Left hindlimb (tissue), 1 donor: ENCODE results near the gene TSPAN2.

Experiments used
- DNase-seq: peaks from one replicate; pipeline ENCODE4 v3.0.0-alpha.2; 2018

The TSPAN2 gene

GRCh38 chr1:115089420-115090185 is at the start of gene TSPAN2:
Gene TSPAN2, minus strand, starts transcription at chr1:115089503. Its CDS starts 71 bp downstream, at chr1:115089432.
- peak; percentile 56 for DNase-seq

DNA sequence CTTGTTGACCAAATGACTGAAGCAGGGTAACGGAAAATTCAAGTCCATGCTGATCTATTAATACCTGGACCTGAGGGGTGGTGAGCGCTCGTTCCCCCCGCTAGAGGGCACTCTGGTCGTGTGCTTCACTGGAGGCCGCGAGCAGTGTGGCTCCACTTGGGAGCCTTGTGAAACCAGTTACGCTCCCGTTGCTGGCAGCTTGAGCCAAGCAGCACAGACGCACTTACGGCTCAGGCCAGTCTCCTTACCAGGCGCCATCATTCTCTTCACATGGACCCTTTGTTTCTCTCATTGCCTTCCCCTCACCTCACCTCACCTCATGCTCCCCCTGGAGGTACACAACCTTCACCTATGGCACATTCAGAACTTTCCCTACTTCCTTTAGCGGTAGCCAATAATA is 49.7 kb upstream of the TSPAN2 start:
- DNase-seq, result peak; percentile 88

GRCh38 chr1:115138271-115138670 is 49.0 kb upstream of the TSPAN2 start:
- no peak for DNase-seq

DNA sequence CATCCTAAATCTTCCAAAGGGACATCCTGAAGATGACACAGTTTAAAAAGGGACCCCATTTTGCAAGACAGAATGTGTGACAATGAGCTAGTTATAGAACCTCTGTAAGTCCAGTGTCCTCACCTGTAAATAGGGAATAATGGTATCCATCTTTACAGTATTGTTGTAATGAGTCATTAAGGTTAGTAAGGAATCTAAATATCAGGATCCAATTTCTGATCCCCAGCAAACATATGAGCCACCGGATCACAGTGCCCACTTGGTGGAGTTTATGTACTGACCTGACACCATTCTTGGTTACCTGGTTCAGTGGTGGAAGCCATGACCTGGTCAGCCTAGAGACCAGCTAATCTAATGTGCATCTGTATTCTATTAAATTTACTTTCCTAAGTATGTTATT is 47.9 kb upstream of the TSPAN2 start:
- no peak for DNase-seq

DNA sequence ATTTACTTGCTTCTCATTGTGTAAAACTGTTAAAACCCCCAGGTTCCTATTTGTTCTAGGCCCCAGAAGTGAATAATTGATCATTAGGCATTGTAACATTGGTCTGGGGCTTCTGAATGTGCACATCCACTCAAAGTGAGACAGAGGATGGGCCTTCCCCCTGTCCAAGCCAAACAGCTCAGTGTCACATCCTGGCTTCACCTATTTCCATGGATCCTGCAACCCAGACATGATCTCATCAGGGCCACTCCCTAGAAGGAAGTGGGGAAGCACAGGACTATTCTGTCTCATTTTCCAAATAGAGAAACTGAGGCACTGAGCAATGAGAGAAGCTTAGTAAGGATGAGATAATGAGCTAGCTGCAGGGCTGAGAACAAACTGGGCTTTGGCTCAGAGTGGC is 47.4 kb upstream of the TSPAN2 start:
- no peak for DNase-seq

- no peak for DNase-seq
Measured at GRCh38 chr1:115136106-115136505, 46.8 kb upstream of the TSPAN2 start.

DNA sequence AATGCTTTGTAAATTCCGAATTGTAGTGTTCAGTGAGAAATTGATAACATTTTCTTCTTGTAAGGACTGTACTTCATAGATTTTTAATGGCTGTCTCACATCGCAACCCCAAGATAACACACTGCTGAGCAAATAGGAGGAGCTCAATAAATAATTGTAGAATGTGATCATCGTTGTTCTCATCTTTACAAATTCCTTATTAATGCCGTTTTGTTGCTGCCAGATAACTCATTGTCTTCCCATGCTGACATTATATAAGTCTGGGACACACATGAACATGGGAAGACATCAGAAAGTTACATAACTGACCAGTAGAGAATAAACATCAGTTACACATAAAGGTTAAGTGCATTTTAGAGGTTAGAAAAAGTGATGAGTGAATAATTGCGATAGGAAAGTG is 46.4 kb upstream of the TSPAN2 start:
- no peak for DNase-seq

- DNase-seq, result no peak
Measured at GRCh38 chr1:115134850-115135480, 45.7 kb upstream of the TSPAN2 start.

- DNase-seq, result no peak
Measured at GRCh38 chr1:115134231-115134630, 44.9 kb upstream of the TSPAN2 start.

DNA sequence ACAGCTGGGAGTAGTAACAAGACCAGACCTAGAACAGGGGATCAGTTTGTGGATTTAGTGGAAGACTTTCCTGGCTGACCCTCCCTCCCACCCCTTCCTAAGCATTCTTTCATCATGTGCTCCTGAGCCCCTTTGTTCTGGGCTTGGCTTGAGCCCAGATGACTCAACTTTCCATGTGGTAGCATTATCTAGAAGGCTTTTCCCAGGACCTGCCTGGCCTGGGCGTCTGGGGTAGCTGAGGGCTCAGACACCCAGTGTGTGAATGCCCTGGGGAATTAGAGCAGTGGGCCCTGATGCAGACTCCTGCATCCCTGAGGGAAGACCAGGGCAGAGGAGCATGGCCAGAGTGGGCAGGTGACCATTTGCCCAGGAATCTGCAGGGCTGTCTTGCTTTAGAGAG is 44.1 kb upstream of the TSPAN2 start:
- DNase-seq, result no peak

GRCh38 chr1:115130786-115131185 is 41.5 kb upstream of the TSPAN2 start:
- no peak for DNase-seq

DNA sequence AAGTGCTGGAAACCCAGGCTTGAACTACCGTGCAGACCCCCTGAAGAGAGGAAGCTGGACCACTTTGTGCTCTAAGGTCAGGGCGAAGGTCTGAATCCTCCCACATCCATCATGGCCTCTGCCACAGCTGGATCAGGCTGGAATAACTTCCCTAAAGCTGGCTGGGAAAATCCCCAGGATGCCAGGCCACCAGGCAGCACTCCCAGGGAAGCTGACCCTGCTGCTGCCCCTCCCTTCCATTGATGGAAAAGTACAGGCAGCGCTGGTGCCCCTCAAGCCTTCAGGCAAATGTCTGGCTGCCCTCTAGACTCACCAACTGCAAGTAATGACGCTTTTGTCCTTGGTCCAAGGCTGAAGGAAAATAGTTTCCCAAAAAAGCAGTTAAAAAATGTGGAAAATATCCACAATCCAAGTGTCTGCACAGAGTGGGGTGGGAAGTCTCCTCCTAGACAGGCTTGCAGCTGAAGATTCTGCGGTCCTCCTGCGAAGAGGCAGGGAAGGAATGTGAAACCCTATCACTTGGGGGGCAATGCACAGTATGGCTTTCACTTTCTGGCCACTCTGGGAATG is 39.9 kb upstream of the TSPAN2 start:
- no peak for DNase-seq

- no peak for DNase-seq
Measured at GRCh38 chr1:115127539-115127938, 38.2 kb upstream of the TSPAN2 start.

- no peak for DNase-seq
Measured at GRCh38 chr1:115126516-115126915, 37.2 kb upstream of the TSPAN2 start.

GRCh38 chr1:115123116-115123515 is 33.8 kb upstream of the TSPAN2 start:
- DNase-seq, result no peak

DNA sequence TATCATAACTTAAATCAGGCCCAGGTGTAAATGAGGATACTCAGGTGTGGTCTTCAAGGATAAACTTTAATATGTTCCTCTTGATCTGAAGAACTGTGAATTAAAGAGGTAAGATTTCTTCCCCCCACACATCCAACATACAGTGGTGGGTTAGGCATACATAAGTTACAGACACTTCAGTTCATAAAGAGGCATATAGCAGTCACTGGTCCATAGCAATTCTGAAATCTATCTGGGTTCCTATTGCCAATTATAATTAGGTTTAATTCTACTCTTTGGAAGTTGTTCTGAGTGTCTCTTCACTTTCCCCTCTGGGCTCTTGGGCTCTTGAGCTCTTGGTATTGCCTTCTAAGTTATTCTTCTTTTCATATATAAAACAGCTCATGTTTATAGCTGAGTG is 32.5 kb upstream of the TSPAN2 start:
- no peak for DNase-seq

DNA sequence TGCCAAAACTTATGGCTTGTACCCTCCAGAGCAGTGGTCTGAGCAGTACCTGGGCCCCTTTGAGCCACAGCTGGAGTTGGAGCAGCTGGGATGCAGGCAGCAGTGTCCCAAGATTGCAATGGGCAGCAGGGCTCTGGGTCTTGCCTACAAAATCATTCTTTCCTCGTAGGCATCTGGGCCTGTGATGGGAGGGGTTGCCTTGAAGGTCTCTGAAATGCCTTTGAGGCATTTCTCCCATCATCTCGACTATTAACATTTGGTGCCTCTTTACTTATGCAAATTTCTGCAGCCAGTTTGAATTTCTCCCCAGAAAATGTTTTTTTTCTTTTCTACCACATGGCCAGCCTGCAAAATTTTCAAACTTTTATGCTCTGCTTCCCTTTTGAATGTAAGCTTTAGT is 31.0 kb upstream of the TSPAN2 start:
- no peak for DNase-seq

DNA sequence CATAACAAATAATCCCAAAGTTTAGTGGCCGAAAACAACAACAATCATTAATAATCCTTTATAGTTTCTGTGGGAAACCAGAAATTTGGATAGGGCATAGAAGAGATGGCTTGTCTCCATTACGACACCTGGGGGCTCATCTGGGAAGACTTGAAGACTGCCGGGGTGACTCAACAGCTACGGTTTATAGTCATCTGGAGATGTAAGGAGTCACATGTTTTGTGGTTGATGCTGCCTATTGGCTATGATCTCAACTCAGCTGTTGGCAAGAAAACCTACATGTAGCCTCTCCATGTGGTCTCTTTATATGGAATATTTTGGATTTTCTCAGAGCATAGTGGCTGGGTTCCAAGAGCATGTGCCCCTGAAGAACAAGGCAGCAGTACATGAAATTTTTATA is 29.3 kb upstream of the TSPAN2 start:
- DNase-seq, result no peak

DNA sequence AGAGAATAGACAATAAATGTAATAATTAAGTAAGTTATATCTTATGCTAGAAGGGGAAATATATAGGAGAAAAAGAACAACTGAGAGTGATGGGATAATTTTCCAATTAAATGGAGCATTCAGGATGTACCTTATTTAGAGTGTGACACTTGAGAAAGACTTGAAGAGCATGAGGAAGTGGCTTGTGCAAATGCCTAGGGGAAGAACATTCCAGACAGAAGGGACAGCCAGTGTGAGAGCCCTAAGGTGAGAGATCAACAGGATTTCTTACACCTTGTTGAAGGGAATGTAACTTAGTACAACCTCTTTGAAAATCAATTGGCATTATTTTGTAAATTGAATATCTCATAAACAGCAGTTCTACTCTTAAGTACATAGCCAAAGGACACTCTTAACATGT is 28.8 kb upstream of the TSPAN2 start:
- DNase-seq, result no peak

- DNase-seq, result no peak
Measured at GRCh38 chr1:115117298-115117697, 28.0 kb upstream of the TSPAN2 start.

GRCh38 chr1:115116512-115116911 is 27.2 kb upstream of the TSPAN2 start:
- no peak for DNase-seq

GRCh38 chr1:115115521-115116161 is 26.3 kb upstream of the TSPAN2 start:
- no peak for DNase-seq

GRCh38 chr1:115114308-115114707 is 25.0 kb upstream of the TSPAN2 start:
- no peak for DNase-seq

DNA sequence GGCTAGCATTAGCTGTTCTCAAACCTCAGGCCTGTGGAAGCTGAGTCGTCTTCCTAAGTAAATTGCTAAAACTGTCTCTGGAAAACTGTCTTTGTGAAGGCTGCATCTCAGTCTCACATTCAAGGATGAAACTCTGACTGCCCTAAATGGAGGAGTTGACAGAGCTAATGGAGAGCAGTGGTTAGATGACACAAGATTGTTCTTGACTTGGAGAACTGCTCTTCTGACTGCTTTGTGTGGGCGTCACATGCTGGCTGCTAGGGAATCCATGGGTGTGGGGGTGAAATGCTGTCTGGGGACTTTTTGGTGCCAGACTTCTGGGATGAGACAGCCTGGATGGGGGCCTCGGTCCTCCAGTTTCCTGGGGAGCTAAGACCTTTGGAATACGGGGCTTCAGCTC is 24.5 kb upstream of the TSPAN2 start:
- DNase-seq, result no peak
